SHP77 treated with DMSO at 0.1 percent for 48 hours (cell line): ENCODE measurements around the gene RNF208.

ENCODE experiments used
- DNase-seq: peaks from one replicate; lab custom pipeline; 2025; lab: John Stamatoyannopoulos, UW

Gene RNF208

GRCh38 chr9:137227054-137227852 is 5.2 kb upstream of the RNF208 start, which contains the start of gene RNF224:
RNF224 (plus strand) TSS chr9:137227502; CDS start chr9:137228336, 834 bp downstream.
- DNase-seq, result peak; percentile 23

- DNase-seq, result no peak
Measured at GRCh38 chr9:137226338-137227053, 4.5 kb upstream of the RNF208 start.

GRCh38 chr9:137225699-137226331 is 3.8 kb upstream of the RNF208 start:
- DNase-seq, result no peak

GRCh38 chr9:137224830-137225694 is 3.0 kb upstream of the RNF208 start, which contains the start of gene CYSRT1:
CYSRT1 (plus strand) TSS chr9:137225174; CDS start chr9:137225622, 448 bp downstream.
- no peak for DNase-seq

- DNase-seq, result peak; percentile 79
Measured at GRCh38 chr9:137223078-137223970, 1.3 kb upstream of the RNF208 start.

GRCh38 chr9:137221506-137222111 is 431 bp downstream of the RNF208 start:
- no peak for DNase-seq

GRCh38 chr9:137221095-137221505 is 940 bp downstream of the RNF208 start:
- DNase-seq, result no peak

GRCh38 chr9:137220317-137221094 is 1.5 kb downstream of the RNF208 start:
- DNase-seq, result no peak

GRCh38 chr9:137219757-137220316 is 2.2 kb downstream of the RNF208 start:
- DNase-seq, result no peak

GRCh38 chr9:137218754-137219271 is 3.2 kb downstream of the RNF208 start:
- DNase-seq, result no peak

- DNase-seq, result no peak
Measured at GRCh38 chr9:137218212-137218753, 3.8 kb downstream of the RNF208 start.

- DNase-seq, result no peak
Measured at GRCh38 chr9:137217276-137218211, 4.5 kb downstream of the RNF208 start.

GRCh38 chr9:137216188-137216965 is 5.7 kb downstream of the RNF208 start:
- no peak for DNase-seq

GRCh38 chr9:137215196-137215986 is 6.6 kb downstream of the RNF208 start:
- DNase-seq, result no peak

- DNase-seq, result no peak
Measured at GRCh38 chr9:137214620-137215019, 7.4 kb downstream of the RNF208 start.
